COLO668 (cell line): ENCODE data around the gene RUSC2.
"Not testable (repeated sequence)": the region's sequence is repeated elsewhere in the genome, so short reads cannot be mapped to it uniquely, and the experiment has no call there.

Experiments
- DNase-seq: peaks from one replicate; lab custom pipeline; 2025; ENCODE audit not compliant: unreplicated experiment; lab: John Stamatoyannopoulos, UW

RUSC2 gene

DNA sequence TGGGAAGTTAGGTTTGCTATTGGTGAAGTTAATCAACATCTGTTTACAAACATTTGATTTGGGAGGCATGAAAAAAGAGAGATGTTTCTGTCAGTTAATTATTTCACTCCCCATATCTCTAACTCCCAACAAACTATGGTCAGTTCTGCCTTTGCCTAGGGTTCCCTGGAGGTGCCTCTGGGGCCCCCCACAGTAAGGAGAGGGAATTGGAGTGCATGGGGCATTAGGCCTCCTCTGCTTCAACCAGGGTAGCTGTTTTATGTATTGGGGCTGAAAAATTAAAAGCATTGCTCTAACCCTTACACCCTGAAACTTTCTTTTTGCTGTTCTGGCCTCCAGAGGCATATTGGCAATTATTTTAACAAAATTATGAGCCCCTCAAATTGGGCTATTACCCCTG, 32.3 kb downstream of the RUSC2 start:
- DNase-seq, result no peak

- DNase-seq, result no peak
Measured at GRCh38 chr9:35522700-35523099, 32.8 kb downstream of the RUSC2 start.

DNA sequence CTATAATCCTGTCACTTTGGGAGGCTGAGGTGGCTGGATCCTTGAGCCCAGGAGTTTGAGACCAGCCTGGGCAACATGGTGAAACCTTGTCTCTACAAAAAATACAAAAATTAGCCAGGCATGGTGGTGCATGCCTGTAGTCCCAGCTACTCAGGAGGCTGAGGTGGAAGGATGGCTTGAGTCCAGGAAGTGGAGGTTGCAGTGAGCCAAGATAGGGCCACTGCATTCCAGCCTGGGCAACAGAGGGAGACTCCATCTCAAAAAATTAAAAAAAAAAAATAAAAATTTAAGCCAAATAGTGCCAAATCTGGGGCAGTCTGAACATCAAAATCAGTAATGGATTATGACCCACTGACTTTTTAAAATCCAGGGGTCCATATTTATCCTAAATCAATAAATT, 33.6 kb downstream of the RUSC2 start:
- DNase-seq, result not testable (repeated sequence)

- DNase-seq, result no peak
Measured at GRCh38 chr9:35526087-35526801, 36.3 kb downstream of the RUSC2 start.

DNA sequence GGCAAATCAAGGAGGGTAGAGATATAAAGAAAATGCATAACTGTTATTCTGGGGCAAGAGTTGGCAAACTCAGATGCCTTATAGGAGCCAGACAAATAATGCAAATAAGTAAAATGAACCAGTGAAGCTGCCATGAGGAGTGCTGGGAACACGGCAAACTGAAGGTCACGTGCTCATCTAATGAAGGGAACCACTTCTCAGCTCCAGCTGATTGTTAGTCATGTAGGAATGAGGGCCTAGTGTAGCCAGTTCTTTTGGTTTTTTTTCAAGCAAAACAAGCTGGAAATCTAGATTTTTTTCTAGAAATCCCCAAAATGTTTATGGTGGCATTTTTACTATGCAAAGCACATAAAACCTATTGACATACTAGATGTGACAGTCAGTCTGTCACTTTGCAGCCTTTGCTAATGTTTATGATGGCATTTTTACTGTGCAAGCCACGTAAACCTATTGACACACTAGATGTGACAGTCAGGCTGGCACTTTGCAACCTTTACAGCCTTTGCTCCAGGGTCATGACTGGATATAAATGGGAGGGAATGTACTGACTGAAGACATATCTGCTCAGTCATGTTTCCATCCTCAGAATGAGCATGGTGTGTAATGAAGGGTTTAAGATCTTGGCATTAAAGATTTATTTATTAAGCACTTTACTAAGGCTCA, 39.4 kb downstream of the RUSC2 start:
- DNase-seq, result no peak

DNA sequence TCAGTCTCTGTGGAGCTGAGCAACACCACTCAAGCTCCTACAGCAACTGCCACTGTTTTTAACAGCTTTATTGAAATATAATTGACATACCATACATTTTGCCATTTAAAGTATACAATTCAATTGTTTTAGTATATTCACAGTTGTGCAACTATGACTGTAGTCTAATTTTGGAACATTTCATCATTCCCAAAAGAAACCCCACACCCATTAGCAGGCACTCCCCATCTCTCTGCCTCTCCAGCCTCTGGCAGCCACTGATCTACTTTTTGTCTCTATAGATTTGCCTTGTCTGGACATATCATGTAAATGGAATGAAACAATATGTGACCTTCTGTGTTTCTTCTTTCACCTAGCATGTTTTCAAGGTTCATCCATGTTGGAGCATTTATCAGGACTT, 43.5 kb downstream of the RUSC2 start:
- DNase-seq, result no peak

GRCh38 chr9:35534921-35535320, 45.0 kb downstream of the RUSC2 start:
- not testable (repeated sequence) for DNase-seq

GRCh38 chr9:35537913-35538312, 48.0 kb downstream of the RUSC2 start:
- no peak for DNase-seq

- no peak for DNase-seq
Measured at GRCh38 chr9:35538361-35539234, 48.7 kb downstream of the RUSC2 start.
